Liver (tissue), 9 donors: ENCODE measurements around the gene TRIM33. TPM values are rescaled to one million over a fixed set of nuclear protein-coding genes. Genes with fewer than 3 reads are reported as not detected.

Experiments used
- DNase-seq: peaks from one replicate; pipeline ENCODE4 v3.0.0-alpha.2; 2017; ENCODE audit warnings: low spot score
- H3K27ac ChIP-seq, 2 donors: one replicate each; pipeline ENCODE4 v1.7.0; 2013; ENCODE audit warnings: inconsistent platforms in 2 of 2, low read length in 2 of 2, control low read depth in 1 of 2, low read depth in 1 of 2, mild to moderate bottlenecking in 1 of 2
- H3K27me3 ChIP-seq, 4 donors: one replicate each; pipeline versions ENCODE4 v1.6.1 to v1.7.0; 2013; ENCODE audit warnings: low read length in 3 of 4, inconsistent platforms in 1 of 4, mild to moderate bottlenecking in 1 of 4, moderate library complexity in 1 of 4; ENCODE audit not compliant: control insufficient read depth in 4 of 4, insufficient read depth in 4 of 4
- H3K36me3 ChIP-seq, 4 donors: one replicate each; pipeline versions ENCODE4 v1.6.1 to v1.7.0; 2013; ENCODE audit warnings: low read length in 3 of 4, mild to moderate bottlenecking in 3 of 4, low read depth in 1 of 4, moderate library complexity in 1 of 4; ENCODE audit not compliant: control insufficient read depth in 4 of 4, insufficient read depth in 3 of 4
- H3K4me1 ChIP-seq, 4 donors: one replicate each; pipeline versions ENCODE4 v1.6.1 to v1.7.0; 2013; ENCODE audit warnings: low read length in 3 of 4, mild to moderate bottlenecking in 3 of 4, moderate library complexity in 1 of 4; ENCODE audit not compliant: control insufficient read depth in 4 of 4, insufficient read depth in 4 of 4
- H3K4me3 ChIP-seq, 3 donors: one replicate each; pipeline versions ENCODE4 v1.6.1 to v1.7.0; 2013; ENCODE audit warnings: low read length in 3 of 3, control low read depth in 1 of 3, low read depth in 1 of 3, mild to moderate bottlenecking in 1 of 3
- H3K9ac ChIP-seq, 2 donors: one replicate each; pipeline ENCODE4 v1.7.0; 2013; ENCODE audit warnings: low read length in 2 of 2, mild to moderate bottlenecking in 2 of 2, moderate library complexity in 2 of 2, control low read depth in 1 of 2, low read depth in 1 of 2
- H3K9me3 ChIP-seq, 4 donors: one replicate each; pipeline versions ENCODE4 v1.6.1 to v1.7.0; 2013; ENCODE audit warnings: low read length in 3 of 4; ENCODE audit not compliant: control insufficient read depth in 4 of 4
- EGR1 ChIP-seq, 2 donors: IDR thresholded peaks; 2 replicates each; pipeline ENCODE4 v1.6.1; 2016 to 2018; ENCODE audit warnings: antibody characterized with exemption in 2 of 2, low read depth in 2 of 2
- FOXA2 ChIP-seq: IDR thresholded peaks from 2 replicates; pipeline ENCODE4 v1.6.1; 2016; ENCODE audit warnings: antibody characterized with exemption
- GABPA ChIP-seq, 2 donors: IDR thresholded peaks in 1 of 2; conservative IDR thresholded peaks in 1 of 2; 2 replicates each; pipeline ENCODE4 v1.6.1; 2016; ENCODE audit warnings: antibody characterized with exemption in 2 of 2, mild to moderate bottlenecking in 1 of 2, moderate library complexity in 1 of 2
- HNF4A ChIP-seq, 2 donors: conservative IDR thresholded peaks; 2 replicates each; pipeline ENCODE4 v1.6.1; 2016; ENCODE audit warnings: antibody characterized with exemption in 2 of 2, mild to moderate bottlenecking in 2 of 2
- HNF4G ChIP-seq: IDR thresholded peaks from 2 replicates; pipeline ENCODE4 v1.6.1; 2016; ENCODE audit warnings: antibody characterized with exemption
- NR2F2 ChIP-seq: IDR thresholded peaks from 2 replicates; pipeline ENCODE4 v1.6.1; 2016; ENCODE audit warnings: antibody characterized with exemption
- RAD21 ChIP-seq, 2 donors: IDR thresholded peaks; 2 replicates each; pipeline ENCODE4 v1.6.1; 2016; ENCODE audit warnings: antibody characterized with exemption in 2 of 2, mild to moderate bottlenecking in 2 of 2
- RXRA ChIP-seq, 2 donors: IDR thresholded peaks; 2 replicates each; pipeline ENCODE4 v1.6.1; 2017 to 2018; ENCODE audit warnings: antibody characterized with exemption in 2 of 2, mild to moderate bottlenecking in 1 of 2
- SP1 ChIP-seq: IDR thresholded peaks from 2 replicates; pipeline ENCODE4 v1.6.1; 2018; ENCODE audit warnings: antibody characterized with exemption, mild to moderate bottlenecking
- YY1 ChIP-seq: IDR thresholded peaks from 2 replicates; pipeline ENCODE4 v1.6.1; 2016; ENCODE audit warnings: antibody characterized with exemption, mild to moderate bottlenecking
- WGBS: extraction: QIAGEN DNeasy Blood & Tissue Kit; methylation state at CpG from one replicate; pipeline ENCODE4 v1.1.7; 2013; 5-methylcytosine and 5-hydroxymethylcytosine counted together
- polyA plus RNA-seq, 2 donors: library from polyadenylated mRNA; stranded (reverse) in 1 of 2; unstranded in 1 of 2; fragments of 200-250 nt in 1 of 2; fragments of >200 nt in 1 of 2; fragmentation: Nextera tagmentation in 1 of 2; extraction: Ambion mirVana in 1 of 2; gene quantifications; one replicate each; pipeline versions ENCODE4 v1.2.1 to v1.2.3, GENCODE V29; 2013 to 2015
- total RNA-seq, 2 donors: library from RNA; depleted of rRNA; stranded (reverse); fragments of >200 nt; gene quantifications; one replicate each; pipeline ENCODE4 v1.2.3, GENCODE V29; 2014
- TF ChIP-seq, protein P1 (sequence below): IDR thresholded peaks from 2 replicates; pipeline ENCODE4 v1.6.1; 2016; ENCODE audit warnings: antibody characterized with exemption
- TF ChIP-seq, protein P2 (sequence below): IDR thresholded peaks from 2 replicates; pipeline ENCODE4 v1.6.1; 2016; ENCODE audit warnings: antibody characterized with exemption, mild to moderate bottlenecking
- donor health status: healthy.
- donor health status: healthy.
- donor health status: healthy.
- donor health status: healthy.
- donor health status: healthy.

The TRIM33 gene
- total and polyA plus RNA-seq, 4 donors = 4.5 to 30.5 (median 16.6) TPM

DNA sequence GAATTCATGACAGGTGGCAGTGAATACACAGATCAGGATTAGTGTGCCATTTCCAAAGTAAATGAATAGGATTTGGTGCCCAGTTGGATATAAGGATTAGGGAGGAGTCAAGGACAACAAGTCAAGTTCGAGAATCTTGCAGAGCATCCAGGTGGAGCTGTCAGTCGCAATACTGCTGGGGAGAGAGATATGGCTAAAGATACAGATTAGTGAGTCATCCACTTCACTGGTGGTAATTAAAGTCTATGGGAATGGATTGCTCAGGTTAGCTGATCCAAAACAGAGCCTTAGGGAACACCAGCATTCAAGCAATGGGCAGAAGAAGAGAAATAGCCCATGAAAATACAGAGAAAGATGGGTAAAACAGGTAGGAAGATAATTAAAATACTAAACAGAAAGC lies 43.6 kb upstream of the TRIM33 start:
- no peaks in the 10 kb centered on the region for H3K27me3 ChIP-seq
- no peak overlapping the region for H3K27ac ChIP-seq
- no peak for DNase-seq
- no peaks in the 10 kb centered on the region for H3K4me1 ChIP-seq
- H3K36me3 ChIP-seq = no peaks in the 10 kb centered on the region
- no peak for TF ChIP-seq RAD21 (IDR thresholded peaks at IDR 0.05)
- H3K9ac ChIP-seq = no peak overlapping the region
- no peak overlapping the region for H3K4me3 ChIP-seq
- 92% methylated on average over 2 of the region's 2 CpGs for WGBS
- no peaks in the 10 kb centered on the region for H3K9me3 ChIP-seq

DNA sequence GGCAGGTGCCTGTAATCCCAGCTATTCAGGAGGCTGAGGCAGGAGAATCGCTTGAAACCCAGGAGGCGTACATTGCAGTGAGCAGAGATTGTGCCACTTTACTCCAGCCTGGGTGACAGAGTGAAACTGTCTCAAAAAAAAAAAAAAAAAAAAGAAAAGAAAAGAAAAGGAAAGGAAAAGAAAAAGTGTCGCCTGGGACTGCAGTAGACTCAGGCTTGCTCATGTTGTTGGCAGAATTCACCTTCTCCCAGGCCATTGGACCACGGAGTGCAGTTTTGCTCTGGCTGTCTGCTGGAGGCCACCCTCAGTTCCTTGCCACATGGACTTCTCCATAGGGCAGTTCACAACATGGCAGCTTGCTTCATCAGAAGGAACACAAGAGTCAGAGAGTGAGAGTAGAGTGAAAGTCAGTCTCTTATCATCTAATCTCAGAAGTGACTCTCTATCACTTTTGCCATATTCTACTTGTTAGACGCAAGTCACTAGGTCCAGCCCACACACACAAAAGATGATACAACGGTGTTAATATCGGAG lies 41.2 kb upstream of the TRIM33 start:
- Histone ChIP-seq H3K36me3 (no peaks in the 10 kb centered on the region), H3K9ac (no peak overlapping the region), H3K27me3 (no peaks in the 10 kb centered on the region), H3K9me3 (no peaks in the 10 kb centered on the region), H3K27ac (no peak overlapping the region), H3K4me3 (no peak overlapping the region), H3K4me1 (no peaks in the 10 kb centered on the region)
- TF ChIP-seq SP1 (no peak), HNF4A (conservative IDR thresholded peaks at IDR 0.05) (no peak), GABPA (IDR thresholded peaks at IDR 0.05 in 1 of 2, conservative IDR thresholded peaks at IDR 0.05 in 1 of 2) (no peak), RXRA (IDR thresholded peaks at IDR 0.05) (no peak)
- WGBS = 95% methylated on average over 7 of the region's 7 CpGs
- DNase-seq = no peak

DNA sequence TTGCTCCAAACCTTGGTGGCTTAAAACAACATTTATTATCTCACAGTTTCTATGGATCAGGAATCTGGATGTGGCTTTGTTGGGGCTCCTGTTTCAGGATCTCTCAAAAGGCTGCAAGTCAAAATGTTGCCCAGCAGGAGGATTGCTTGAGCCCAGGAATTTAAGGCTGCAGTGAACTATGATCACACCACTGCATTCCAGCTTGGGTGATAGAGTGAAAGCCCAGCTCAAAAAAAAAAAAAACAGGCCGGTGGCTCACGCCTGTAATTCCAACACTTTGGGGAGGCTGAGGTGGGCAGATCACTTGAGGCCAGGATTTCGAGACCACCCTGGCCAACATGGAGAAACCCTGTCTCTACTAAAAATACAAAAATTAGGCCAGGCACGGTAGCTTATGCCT lies 40.4 kb upstream of the TRIM33 start:
- Histone ChIP-seq H3K4me3 (no peak overlapping the region), H3K27me3 (no peaks in the 10 kb centered on the region), H3K4me1 (no peaks in the 10 kb centered on the region), H3K9me3 (no peaks in the 10 kb centered on the region), H3K9ac (no peak overlapping the region), H3K27ac (no peak overlapping the region), H3K36me3 (no peaks in the 10 kb centered on the region)
- no peak for TF ChIP-seq YY1
- no peak for TF ChIP-seq EGR1 (IDR thresholded peaks at IDR 0.05; ENCODE audit: low read depth in 2 of 2)
- TF ChIP-seq, protein P1, sequence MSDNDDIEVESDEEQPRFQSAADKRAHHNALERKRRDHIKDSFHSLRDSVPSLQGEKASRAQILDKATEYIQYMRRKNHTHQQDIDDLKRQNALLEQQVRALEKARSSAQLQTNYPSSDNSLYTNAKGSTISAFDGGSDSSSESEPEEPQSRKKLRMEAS = no peak
- TF ChIP-seq HNF4A (conservative IDR thresholded peaks at IDR 0.05) = no peak
- no peak for TF ChIP-seq HNF4G
- no peak for TF ChIP-seq GABPA (IDR thresholded peaks at IDR 0.05 in 1 of 2, conservative IDR thresholded peaks at IDR 0.05 in 1 of 2)
- TF ChIP-seq, protein P2, sequence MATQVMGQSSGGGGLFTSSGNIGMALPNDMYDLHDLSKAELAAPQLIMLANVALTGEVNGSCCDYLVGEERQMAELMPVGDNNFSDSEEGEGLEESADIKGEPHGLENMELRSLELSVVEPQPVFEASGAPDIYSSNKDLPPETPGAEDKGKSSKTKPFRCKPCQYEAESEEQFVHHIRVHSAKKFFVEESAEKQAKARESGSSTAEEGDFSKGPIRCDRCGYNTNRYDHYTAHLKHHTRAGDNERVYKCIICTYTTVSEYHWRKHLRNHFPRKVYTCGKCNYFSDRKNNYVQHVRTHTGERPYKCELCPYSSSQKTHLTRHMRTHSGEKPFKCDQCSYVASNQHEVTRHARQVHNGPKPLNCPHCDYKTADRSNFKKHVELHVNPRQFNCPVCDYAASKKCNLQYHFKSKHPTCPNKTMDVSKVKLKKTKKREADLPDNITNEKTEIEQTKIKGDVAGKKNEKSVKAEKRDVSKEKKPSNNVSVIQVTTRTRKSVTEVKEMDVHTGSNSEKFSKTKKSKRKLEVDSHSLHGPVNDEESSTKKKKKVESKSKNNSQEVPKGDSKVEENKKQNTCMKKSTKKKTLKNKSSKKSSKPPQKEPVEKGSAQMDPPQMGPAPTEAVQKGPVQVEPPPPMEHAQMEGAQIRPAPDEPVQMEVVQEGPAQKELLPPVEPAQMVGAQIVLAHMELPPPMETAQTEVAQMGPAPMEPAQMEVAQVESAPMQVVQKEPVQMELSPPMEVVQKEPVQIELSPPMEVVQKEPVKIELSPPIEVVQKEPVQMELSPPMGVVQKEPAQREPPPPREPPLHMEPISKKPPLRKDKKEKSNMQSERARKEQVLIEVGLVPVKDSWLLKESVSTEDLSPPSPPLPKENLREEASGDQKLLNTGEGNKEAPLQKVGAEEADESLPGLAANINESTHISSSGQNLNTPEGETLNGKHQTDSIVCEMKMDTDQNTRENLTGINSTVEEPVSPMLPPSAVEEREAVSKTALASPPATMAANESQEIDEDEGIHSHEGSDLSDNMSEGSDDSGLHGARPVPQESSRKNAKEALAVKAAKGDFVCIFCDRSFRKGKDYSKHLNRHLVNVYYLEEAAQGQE = no peak
- no peak for DNase-seq
- whole genome bisulfite sequencing = 91% methylated on average over 4 of the region's 4 CpGs

DNA sequence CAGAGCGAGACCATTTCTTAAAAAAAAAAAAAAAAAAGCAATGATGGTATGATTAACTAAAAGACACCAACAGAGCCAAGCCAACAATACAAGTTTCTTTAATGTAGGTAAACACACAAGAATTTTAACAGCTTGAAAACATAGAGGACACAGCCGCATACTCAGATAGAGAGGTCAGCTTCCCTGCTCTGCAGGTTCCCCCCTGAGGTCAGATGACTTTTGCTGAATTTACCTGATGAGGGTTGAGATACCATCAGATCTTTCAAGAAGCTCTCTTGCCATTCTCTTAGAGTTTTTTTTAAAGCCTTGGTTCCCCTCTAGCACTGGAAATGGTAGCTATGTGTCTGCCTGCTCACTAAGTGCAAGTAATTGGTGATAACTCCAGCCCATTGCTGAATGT lies 39.3 kb upstream of the TRIM33 start:
- Histone ChIP-seq H3K27me3 (no peaks in the 10 kb centered on the region), H3K9me3 (no peaks in the 10 kb centered on the region), H3K9ac (no peak overlapping the region), H3K4me1 (no peaks in the 10 kb centered on the region), H3K27ac (no peak overlapping the region), H3K36me3 (no peaks in the 10 kb centered on the region), H3K4me3 (no peak overlapping the region)
- TF ChIP-seq NR2F2 (no peak), YY1 (no peak), RAD21 (IDR thresholded peaks at IDR 0.05) (no peak), FOXA2 (no peak), HNF4G (no peak), SP1 (no peak)
- 97% methylated on average over 2 of the region's 2 CpGs for WGBS
- no peak for DNase-seq
